ENCODE measurements around the gene LPCAT2.

GRCh38 chr16:55508941-55509931, at the start of gene LPCAT2:
- TF ChIP-seq BHLHE40 (IDR thresholded peaks at IDR 0.05; ENCODE audit: borderline replicate concordance) = no peak
- TF ChIP-seq SP1 (IDR thresholded peaks at IDR 0.05) = no peak
- TF ChIP-seq FOXM1 (IDR thresholded peaks at IDR 0.05; ENCODE audit: borderline replicate concordance) = no peak
- no peak for TF ChIP-seq FOXA1 (IDR thresholded peaks at IDR 0.05)
- TF ChIP-seq PKNOX1 (IDR thresholded peaks at IDR 0.05) = no peak
